PC-9 (cell line): ENCODE measurements around the gene SLC44A3.

Source experiments
- CTCF ChIP-seq: fragments of 200-600 bp; sonication (generic); conservative IDR thresholded peaks from 2 replicates; pipeline ENCODE4 v1.6.1; 2017; ENCODE audit warnings: mixed run types, antibody characterized with exemption, mild to moderate bottlenecking, moderate library complexity
- EZH2 ChIP-seq: fragments of 200-600 bp; sonication (generic); IDR thresholded peaks from 2 replicates; pipeline ENCODE4 v1.8.0; 2017; ENCODE audit warnings: antibody characterized with exemption, low read depth

- TF ChIP-seq EZH2: no peak
- TF ChIP-seq CTCF: no peak
These were observed 68.0 kb downstream of the SLC44A3 start for GRCh38 chr1:94888201-94888600.
